SK-N-SH (cell line): ENCODE data around the gene ATP8A2. TPM values are rescaled to one million over a fixed set of nuclear protein-coding genes. Genes with fewer than 3 reads are reported as not detected.

Source experiments
- CTCF ChIA-PET: fragments of 300-600, 350-600 bp; formaldehyde crosslinking; extraction: SDS; loops from one replicate; lab custom pipeline; 2021; lab: Yijun Ruan, JAX
- POLR2A ChIA-PET: fragments of 350-600 bp; sonication (Branson Sonifier 250); formaldehyde crosslinking; extraction: SDS; loops from one replicate; lab custom pipeline; 2020; ENCODE audit warnings: antibody characterized with exemption, inconsistent platforms; lab: Yijun Ruan, JAX
- DNase-seq: peaks from one replicate; pipeline ENCODE4 v3.0.0; 2012
- H2AFZ ChIP-seq: fragments of 200-600 bp; sonication (generic); 2 replicates; pipeline ENCODE4 v1.8.1; 2016; ENCODE audit warnings: antibody characterized with exemption, mild to moderate bottlenecking, low read depth
- H3F3A ChIP-seq: fragments of 200-600 bp; sonication (generic); replicated peaks from 2 replicates; pipeline ENCODE3; 2016; ENCODE audit warnings: antibody characterized with exemption, mild to moderate bottlenecking; ENCODE audit not compliant: insufficient read depth
- H3K27ac ChIP-seq, 2 experiments: fragments of 200-500 bp in 1 of 2; fragments of 200-600 bp in 1 of 2; sonication (Bioruptor generic) in 1 of 2; sonication (generic), shearing (Covaris generic) in 1 of 2; 2 replicates each; pipeline versions ENCODE4 v1.5.1 to v1.6.1; 2014 to 2016; ENCODE audit warnings: low read depth in 2 of 2, inconsistent platforms in 1 of 2, low read length in 1 of 2, mild to moderate bottlenecking in 1 of 2, mixed read lengths in 1 of 2
- H3K27me3 ChIP-seq: fragments of 200-600 bp; sonication (generic), shearing (Covaris generic); 2 replicates; pipeline ENCODE4 v1.6.1; 2016; ENCODE audit warnings: mixed run types; ENCODE audit not compliant: insufficient read depth
- H3K36me3 ChIP-seq, 2 experiments: fragments of 200-500 bp in 1 of 2; fragments of 200-600 bp in 1 of 2; sonication (Bioruptor generic) in 1 of 2; sonication (generic) in 1 of 2; replicated peaks in 1 of 2; 2 replicates each; pipeline versions ENCODE3 to v1.5.1; 2014 to 2016; ENCODE audit warnings: low read length in 1 of 2, mild to moderate bottlenecking in 1 of 2; ENCODE audit not compliant: insufficient read depth in 2 of 2, control insufficient read depth in 1 of 2
- H3K4me1 ChIP-seq, 2 experiments: fragments of 200-500 bp in 1 of 2; fragments of 200-600 bp in 1 of 2; sonication (Bioruptor generic) in 1 of 2; sonication (generic), shearing (Covaris generic) in 1 of 2; 2 replicates each; pipeline versions ENCODE4 v1.5.1 to v1.6.1; 2014 to 2016; ENCODE audit warnings: low read depth in 1 of 2, low read length in 1 of 2, mixed run types in 1 of 2; ENCODE audit not compliant: insufficient read depth in 2 of 2, control insufficient read depth in 1 of 2
- H3K4me2 ChIP-seq: fragments of 200-600 bp; sonication (generic), shearing (Covaris generic); 2 replicates; pipeline ENCODE4 v1.6.1; 2017; ENCODE audit warnings: mixed run types
- H3K4me3 ChIP-seq, 2 experiments: fragments of 200-500 bp in 1 of 2; fragments of 200-600 bp in 1 of 2; sonication (Bioruptor generic) in 1 of 2; sonication (generic), shearing (Covaris generic) in 1 of 2; 2 replicates each; pipeline versions ENCODE4 v1.5.1 to v1.8.1; 2014 to 2016; ENCODE audit warnings: low read depth in 2 of 2, inconsistent platforms in 1 of 2, low read length in 1 of 2, mild to moderate bottlenecking in 1 of 2, mixed read lengths in 1 of 2, moderate library complexity in 1 of 2
- H3K79me2 ChIP-seq: fragments of 200-600 bp; sonication (generic); 2 replicates; pipeline ENCODE4 v1.8.1; 2017; ENCODE audit warnings: mild to moderate bottlenecking; ENCODE audit not compliant: insufficient read depth
- H3K9ac ChIP-seq: fragments of 200-600 bp; sonication (generic); 2 replicates; pipeline ENCODE4 v1.6.1; 2017; ENCODE audit warnings: mixed run types
- H3K9me2 ChIP-seq: fragments of 200-600 bp; sonication (generic); 2 replicates; pipeline ENCODE4 v1.6.1; 2017; ENCODE audit warnings: mixed run types
- H3K9me3 ChIP-seq: fragments of 200-600 bp; sonication (generic); 2 replicates; pipeline ENCODE4 v1.6.1; 2017; ENCODE audit warnings: mixed run types, mild to moderate bottlenecking, moderate library complexity
- H4K20me1 ChIP-seq: fragments of 200-600 bp; sonication (generic); 2 replicates; pipeline ENCODE4 v1.6.1; 2017; ENCODE audit warnings: mild to moderate bottlenecking, mixed run types; ENCODE audit not compliant: insufficient read depth
- CHD2 ChIP-seq: fragments of 150-350 bp; IDR thresholded peaks from 2 replicates; pipeline ENCODE4 v1.6.1; 2018; ENCODE audit warnings: low read length; ENCODE audit not compliant: partially characterized antibody
- CTCF ChIP-seq: fragments of 200-600 bp; sonication (generic); IDR thresholded peaks from 2 replicates; pipeline ENCODE4 v1.6.1; 2017; ENCODE audit warnings: antibody characterized with exemption, mild to moderate bottlenecking, moderate library complexity
- ELF1 ChIP-seq: IDR thresholded peaks from 2 replicates; pipeline ENCODE4 v1.4.0; 2012
- EP300 ChIP-seq, 2 experiments: IDR thresholded peaks; 2 replicates each; pipeline versions ENCODE4 v1.4.0 to v1.6.1; 2012; ENCODE audit warnings: borderline replicate concordance in 1 of 2, low read depth in 1 of 2, low read length in 1 of 2
- EZH2phosphoT487 ChIP-seq: fragments of 200-600 bp; sonication (generic); IDR thresholded peaks from 2 replicates; pipeline ENCODE4 v1.6.1; 2017; ENCODE audit warnings: low read depth, mixed run types, mild to moderate bottlenecking, antibody characterized with exemption, moderate library complexity, borderline replicate concordance
- FOSL2 ChIP-seq: IDR thresholded peaks from 2 replicates; pipeline ENCODE4 v1.4.0; 2012; ENCODE audit warnings: low read depth, mild to moderate bottlenecking, moderate library complexity, borderline replicate concordance
- FOXJ3 ChIP-seq: sonication (generic); formaldehyde crosslinking; IDR thresholded peaks from 2 replicates; pipeline ENCODE4 v1.5.1; 2020; ENCODE audit warnings: mild to moderate bottlenecking, missing genetic modification reagents
- JUND ChIP-seq: IDR thresholded peaks from 2 replicates; pipeline ENCODE4 v1.4.0; 2012
- MAX ChIP-seq: IDR thresholded peaks from 2 replicates; pipeline ENCODE4 v1.4.0; 2012; ENCODE audit warnings: low read depth
- MEF2A ChIP-seq: IDR thresholded peaks from 2 replicates; pipeline ENCODE4 v1.4.0; 2012; ENCODE audit warnings: low read depth, borderline replicate concordance
- MXI1 ChIP-seq: IDR thresholded peaks from 2 replicates; pipeline ENCODE4 v1.6.1; 2012; ENCODE audit warnings: mild to moderate bottlenecking, low read depth, low read length, improper control_type of control experiment
- NFIC ChIP-seq: IDR thresholded peaks from 2 replicates; pipeline ENCODE4 v1.4.0; 2012; ENCODE audit warnings: borderline replicate concordance
- POLR2AphosphoS5 ChIP-seq: IDR thresholded peaks from 2 replicates; pipeline ENCODE4 v1.6.1; 2012; ENCODE audit warnings: low read depth, low read length
- RAD21 ChIP-seq: IDR thresholded peaks from 2 replicates; pipeline ENCODE4 v1.6.1; 2012; ENCODE audit warnings: mild to moderate bottlenecking, low read length
- RCOR1 ChIP-seq: fragments of 150-350 bp; IDR thresholded peaks from 2 replicates; pipeline ENCODE4 v1.6.1; 2017; ENCODE audit warnings: antibody characterized with exemption, low read length
- REST ChIP-seq: IDR thresholded peaks from 2 replicates; pipeline ENCODE4 v1.6.1; 2012; ENCODE audit warnings: mild to moderate bottlenecking, low read depth, low read length, moderate library complexity
- RFX5 ChIP-seq: IDR thresholded peaks from 2 replicates; pipeline ENCODE4 v1.6.1; 2012; ENCODE audit warnings: mild to moderate bottlenecking, improper control_type of control experiment, low read length
- SIN3A ChIP-seq: IDR thresholded peaks from 2 replicates; pipeline ENCODE4 v1.6.1; 2012; ENCODE audit warnings: low read depth, mild to moderate bottlenecking, low read length, moderate library complexity, borderline replicate concordance
- SMC3 ChIP-seq: IDR thresholded peaks from 2 replicates; pipeline ENCODE4 v1.6.1; 2012; ENCODE audit warnings: low read depth, low read length, improper control_type of control experiment
- USF1 ChIP-seq: IDR thresholded peaks from 2 replicates; pipeline ENCODE4 v1.4.0; 2012; ENCODE audit warnings: low read depth, borderline replicate concordance
- YY1 ChIP-seq: IDR thresholded peaks from 2 replicates; pipeline ENCODE4 v1.4.0; 2012; ENCODE audit warnings: low read depth, mild to moderate bottlenecking
- ZBTB33 ChIP-seq: IDR thresholded peaks from 2 replicates; pipeline ENCODE4 v1.4.0; 2012; ENCODE audit warnings: low read depth, borderline replicate concordance
- WGBS: methylation state at CpG from one replicate; pipeline ENCODE4 v1.1.6; 2017; ENCODE audit warnings: low lambda C conversion rate; 5-methylcytosine and 5-hydroxymethylcytosine counted together
- polyA plus RNA-seq, 3 experiments: library from polyadenylated mRNA; depleted of rRNA; stranded (reverse); fragments of >200 nt; gene quantifications; 2 replicates each; pipeline ENCODE4 v1.2.3, GENCODE V29; 2012

ATP8A2 gene
- polyA plus RNA-seq, 1 of the 3 experiments (the other 2 are of a cell fraction): 0.02 TPM

GRCh38 chr13:25739376-25739775, 367.6 kb downstream of the ATP8A2 start (continued):
- TF ChIP-seq REST: no peak
- TF ChIP-seq RFX5: no peak
- TF ChIP-seq MXI1: no peak
- TF ChIP-seq POLR2AphosphoS5: no peak

GRCh38 chr13:25741796-25742195, 370.0 kb downstream of the ATP8A2 start:
- H2AFZ ChIP-seq: no peak overlapping the region
- no peak overlapping the region for H3K9ac ChIP-seq
- H3K4me2 ChIP-seq: no peak overlapping the region
- no peaks in the 10 kb centered on the region for H3K9me3 ChIP-seq
- no peaks in the 10 kb centered on the region for H3F3A ChIP-seq
- H3K27me3 ChIP-seq: no peaks in the 10 kb centered on the region
- no peaks in the 10 kb centered on the region for H3K9me2 ChIP-seq
- H3K79me2 ChIP-seq: no peaks in the 10 kb centered on the region
- WGBS: 46% methylated on average over 5 of the region's 5 CpGs
- no peaks in the 10 kb centered on the region for H4K20me1 ChIP-seq
- no peaks in the 10 kb centered on the region for H3K36me3 ChIP-seq
- no peak for TF ChIP-seq CHD2
- no peak for TF ChIP-seq MXI1
- no peak for TF ChIP-seq RCOR1
- no peak for TF ChIP-seq FOXJ3
- no peak for TF ChIP-seq NFIC
- TF ChIP-seq SMC3: no peak
- no peak for TF ChIP-seq ELF1
- no peak for TF ChIP-seq FOSL2
- no peak for TF ChIP-seq RAD21
- TF ChIP-seq MEF2A: no peak
- TF ChIP-seq YY1: no peak
- TF ChIP-seq EP300 (IDR thresholded peaks at IDR 0.05; ENCODE audit: borderline replicate concordance in 1 of 2, low read depth in 1 of 2, low read length in 1 of 2): no peak
- no peak for TF ChIP-seq MAX
- TF ChIP-seq USF1: no peak
- no peak for TF ChIP-seq SIN3A
- TF ChIP-seq CTCF: no peak
- no peak for TF ChIP-seq EZH2phosphoT487
- TF ChIP-seq JUND: no peak
- no peak for TF ChIP-seq POLR2AphosphoS5
- no peak for TF ChIP-seq ZBTB33
- TF ChIP-seq, all 33 proteins: peak for 0
- ChIA-PET CTCF (no interaction called here), POLR2A (no interaction called here)
- DNase-seq: no peak
- no peak overlapping the region for H3K4me3 ChIP-seq
- H3K27ac ChIP-seq: no peak overlapping the region
- H3K4me1 ChIP-seq: peaks cover 0 to 8% of the 10 kb centered on the region in 2 experiments; a peak in 2 of 4 replicates
